ENCODE results near the gene EGLN2.

- TF ChIP-seq CTCF (IDR thresholded peaks at IDR 0.05; ENCODE audit: insufficient read depth, low read length) (no peak), REST (IDR thresholded peaks at IDR 0.05; ENCODE audit: insufficient replicate concordance, low read depth) (no peak), POLR2AphosphoS5 (IDR thresholded peaks at IDR 0.05; ENCODE audit: low read depth) (no peak), GABPA (IDR thresholded peaks at IDR 0.05; ENCODE audit: low read depth) (no peak), SPI1 (IDR thresholded peaks at IDR 0.05; ENCODE audit: borderline replicate concordance, low read depth) (no peak)
These were observed 37.9 kb downstream of the EGLN2 start for GRCh38 chr19:40836754-40837429.

All from HL-60 (cell line).